Activated gamma-delta T cell treated with anti-CD3 and anti-CD28 coated beads, Interleukin-2, amount 50 U/mL, for 16 hours (primary cell): ENCODE measurements around the gene IKZF2.

Source experiments
- DNase-seq: peaks from one replicate; pipeline ENCODE4 v3.0.0-alpha.2; 2020; ENCODE audit warnings: low read depth

Gene IKZF2

GRCh38 chr2:213101692-213102460 is 49.5 kb downstream of the IKZF2 start:
- DNase-seq = no peak

GRCh38 chr2:213101109-213101508 is 50.3 kb downstream of the IKZF2 start:
- no peak for DNase-seq

GRCh38 chr2:213098612-213099011 is 52.8 kb downstream of the IKZF2 start:
- no peak for DNase-seq

GRCh38 chr2:213091765-213092164 is 59.6 kb downstream of the IKZF2 start:
- no peak for DNase-seq

- no peak for DNase-seq
Measured at GRCh38 chr2:213090772-213091171, 60.6 kb downstream of the IKZF2 start.

GRCh38 chr2:213089438-213089837 is 62.0 kb downstream of the IKZF2 start:
- DNase-seq = no peak

GRCh38 chr2:213087040-213087439 is 64.4 kb downstream of the IKZF2 start:
- no peak for DNase-seq

GRCh38 chr2:213086571-213086970 is 64.8 kb downstream of the IKZF2 start:
- DNase-seq = no peak

GRCh38 chr2:213086050-213086449 is 65.4 kb downstream of the IKZF2 start:
- DNase-seq = no peak

- DNase-seq = no peak
Measured at GRCh38 chr2:213085538-213085937, 65.9 kb downstream of the IKZF2 start.

GRCh38 chr2:213084261-213084660 is 67.2 kb downstream of the IKZF2 start:
- DNase-seq = no peak

- DNase-seq = no peak
Measured at GRCh38 chr2:213080969-213081617, 70.3 kb downstream of the IKZF2 start.

- no peak for DNase-seq
Measured at GRCh38 chr2:213079756-213080155, 71.7 kb downstream of the IKZF2 start.

GRCh38 chr2:213078686-213079085 is 72.7 kb downstream of the IKZF2 start:
- DNase-seq = no peak

GRCh38 chr2:213069531-213069930 is 81.9 kb downstream of the IKZF2 start:
- no peak for DNase-seq

- DNase-seq = no peak
Measured at GRCh38 chr2:213068676-213069359, 82.6 kb downstream of the IKZF2 start.

GRCh38 chr2:213067888-213068287 is 83.5 kb downstream of the IKZF2 start:
- DNase-seq = no peak

GRCh38 chr2:213066443-213066743 is 85.0 kb downstream of the IKZF2 start:
- DNase-seq = no peak

GRCh38 chr2:213065583-213066442 is 85.6 kb downstream of the IKZF2 start:
- DNase-seq = no peak

GRCh38 chr2:213064099-213064498 is 87.3 kb downstream of the IKZF2 start:
- DNase-seq = no peak

GRCh38 chr2:213057977-213058376 is 93.4 kb downstream of the IKZF2 start:
- DNase-seq = no peak

- no peak for DNase-seq
Measured at GRCh38 chr2:213046431-213046830, 105.0 kb downstream of the IKZF2 start.
